Raji (cell line): ENCODE data around the gene ZCCHC3.

Experiments used
- POLR2A ChIP-seq: IDR thresholded peaks from 2 replicates; pipeline ENCODE4 v1.6.1; 2011; ENCODE audit warnings: low read depth, low read length, control low read depth; ENCODE audit not compliant: insufficient read depth

ZCCHC3 gene

GRCh38 chr20:298776-299391 is 1.5 kb downstream of the ZCCHC3 start:
- no peak for TF ChIP-seq POLR2A

- no peak for TF ChIP-seq POLR2A
These were observed 3.1 kb downstream of the ZCCHC3 start for GRCh38 chr20:300345-300990.

- TF ChIP-seq POLR2A, result no peak
These were observed 4.8 kb downstream of the ZCCHC3 start for GRCh38 chr20:301886-302848.

GRCh38 chr20:305745-306144 is 8.4 kb downstream of the ZCCHC3 start:
- no peak for TF ChIP-seq POLR2A

- no peak for TF ChIP-seq POLR2A
These were observed 11.2 kb downstream of the ZCCHC3 start for GRCh38 chr20:308427-309038.

- no peak for TF ChIP-seq POLR2A
These were observed 12.0 kb downstream of the ZCCHC3 start for GRCh38 chr20:309306-309840.

GRCh38 chr20:309841-310644 is 12.7 kb downstream of the ZCCHC3 start:
- no peak for TF ChIP-seq POLR2A

- no peak for TF ChIP-seq POLR2A
These were observed 13.3 kb downstream of the ZCCHC3 start for GRCh38 chr20:310645-311044.

GRCh38 chr20:311609-312008 is 14.2 kb downstream of the ZCCHC3 start:
- TF ChIP-seq POLR2A, result no peak

GRCh38 chr20:312067-312466 is 14.7 kb downstream of the ZCCHC3 start:
- no peak for TF ChIP-seq POLR2A

- TF ChIP-seq POLR2A, result no peak
These were observed 15.5 kb downstream of the ZCCHC3 start for GRCh38 chr20:312866-313265.

GRCh38 chr20:313402-313801 is 16.0 kb downstream of the ZCCHC3 start:
- no peak for TF ChIP-seq POLR2A

- TF ChIP-seq POLR2A, result no peak
These were observed 16.6 kb downstream of the ZCCHC3 start for GRCh38 chr20:313948-314347.
